ENCODE data around the gene ITGA6. TPM values are rescaled to one million over a fixed set of nuclear protein-coding genes. Genes with fewer than 3 reads are reported as not detected.

Gene ITGA6
- total and polyA plus RNA-seq, 2 experiments from 2014 or later: 32.9 to 124 TPM

- Histone ChIP-seq H4K20me1 (replicated peaks; ENCODE audit: insufficient read depth) (no peaks in the 10 kb centered on the region), H2AFZ (no peak overlapping the region), H3K4me3 (no peak overlapping the region), H3K36me3 (ENCODE audit: insufficient read depth) (no peaks in the 10 kb centered on the region), H3K9me2 (ENCODE audit: insufficient read depth) (peaks cover 24% of the 10 kb centered on the region), H3K27ac (ENCODE audit: low read depth) (no peak overlapping the region), H3K4me1 (ENCODE audit: insufficient read depth) (no peaks in the 10 kb centered on the region), H3K79me2 (replicated peaks; ENCODE audit: insufficient read depth) (no peaks in the 10 kb centered on the region), H3K27me3 (ENCODE audit: insufficient read depth) (no peaks in the 10 kb centered on the region), H3F3A (replicated peaks; ENCODE audit: low read depth) (no peaks in the 10 kb centered on the region; the same call in 1 of the 2 replicates), H3K4me2 (no peak overlapping the region)
- no peak for ATAC-seq
- Mint-ChIP-seq H3K36me3 (ENCODE audit: low read depth) (no peaks in the 10 kb centered on the region), H3K27ac (no peak overlapping the region), H3K9me3 (peaks cover 3% of the 10 kb centered on the region; the same call in 1 of the 3 replicates), H3K4me3 (no peak overlapping the region), H3K4me1 (no peaks in the 10 kb centered on the region; the same call in 2 of the 3 replicates), H3K27me3 (ENCODE audit: insufficient read depth, low read depth, poor library complexity) (peaks cover 2% of the 10 kb centered on the region)
- DNase-seq (ENCODE audit: low spot score): no peak
- TF ChIP-seq CTCF (conservative IDR thresholded peaks at IDR 0.05; ENCODE audit: low read depth in 2 of 2): no peak
Observed at GRCh38 chr2:172415157-172415864, 12.1 kb upstream of the ITGA6 start.

- H3K27ac Mint-ChIP-seq: no peak overlapping the region
- Histone ChIP-seq H2AFZ (no peak overlapping the region), H3K4me1 (ENCODE audit: insufficient read depth) (no peaks in the 10 kb centered on the region), H3K4me3 (no peak overlapping the region), H3K27ac (ENCODE audit: low read depth) (no peak overlapping the region), H3K79me2 (replicated peaks; ENCODE audit: insufficient read depth) (no peaks in the 10 kb centered on the region), H3K4me2 (no peak overlapping the region), H3K36me3 (ENCODE audit: insufficient read depth) (no peaks in the 10 kb centered on the region), H3K27me3 (ENCODE audit: insufficient read depth) (no peaks in the 10 kb centered on the region), H3K9me2 (ENCODE audit: insufficient read depth) (peaks cover 21% of the 10 kb centered on the region), H3F3A (replicated peaks; ENCODE audit: low read depth) (no peaks in the 10 kb centered on the region; the same call in 1 of the 2 replicates), H4K20me1 (replicated peaks; ENCODE audit: insufficient read depth) (no peaks in the 10 kb centered on the region)
- no peaks in the 10 kb centered on the region; the same call in 2 of the 3 replicates for H3K4me1 Mint-ChIP-seq
- no peaks in the 10 kb centered on the region for H3K36me3 Mint-ChIP-seq (ENCODE audit: low read depth)
- peaks cover 2% of the 10 kb centered on the region for H3K27me3 Mint-ChIP-seq (ENCODE audit: insufficient read depth, low read depth, poor library complexity)
- DNase-seq (ENCODE audit: low spot score): no peak
- H3K4me3 Mint-ChIP-seq: no peak overlapping the region
- TF ChIP-seq EZH2phosphoT487 (IDR thresholded peaks at IDR 0.05; ENCODE audit: unreplicated experiment): no peak
- TF ChIP-seq POLR2AphosphoS5 (IDR thresholded peaks at IDR 0.05; ENCODE audit: low read depth): no peak
- no peak for TF ChIP-seq ETS1 (IDR thresholded peaks at IDR 0.05)
- TF ChIP-seq JUNB (IDR thresholded peaks at IDR 0.05; ENCODE audit: unreplicated experiment): no peak
- TF ChIP-seq CREB1 (CRISPR knock-in tag; IDR thresholded peaks at IDR 0.05; ENCODE audit: low read depth): no peak
- no peak for TF ChIP-seq CTCF (conservative IDR thresholded peaks at IDR 0.05; ENCODE audit: low read depth in 2 of 2)
- no peak for TF ChIP-seq NANOG (IDR thresholded peaks at IDR 0.05; ENCODE audit: borderline replicate concordance)
- TF ChIP-seq EZH2 (IDR thresholded peaks at IDR 0.05; ENCODE audit: low read depth, unreplicated experiment): no peak
- H3K9me3 Mint-ChIP-seq: peaks cover 3% of the 10 kb centered on the region; the same call in 1 of the 3 replicates
- ATAC-seq: no peak
Observed at GRCh38 chr2:172415865-172416183, 11.6 kb upstream of the ITGA6 start.

All from GM23338 (cell line).